ENCODE measurements around the gene CLRN3.

The CLRN3 gene

GRCh38 chr10:127916826-127917225, 24.1 kb upstream of the CLRN3 start:
- 96 to 97% methylated on average over 7 to 9 of the region's 9 CpGs for WGBS, 2 experiments (ENCODE audit: insufficient coverage in 2 of 2)
- Histone ChIP-seq H3K36me3 (ENCODE audit: control insufficient read depth, insufficient read depth, low read length) (no peaks in the 10 kb centered on the region), H3K4me3 (ENCODE audit: extremely low read depth, insufficient read depth, low read length, poor library complexity, severe bottlenecking) (no peak overlapping the region), H3K9me3 (ENCODE audit: control insufficient read depth, low read length) (no peaks in the 10 kb centered on the region), H3K27ac (ENCODE audit: low read depth, low read length, severe bottlenecking) (no peak overlapping the region), H3K4me1 (ENCODE audit: control insufficient read depth, insufficient read depth, low read length, poor library complexity, severe bottlenecking) (peaks cover 19% of the 10 kb centered on the region)

DNA sequence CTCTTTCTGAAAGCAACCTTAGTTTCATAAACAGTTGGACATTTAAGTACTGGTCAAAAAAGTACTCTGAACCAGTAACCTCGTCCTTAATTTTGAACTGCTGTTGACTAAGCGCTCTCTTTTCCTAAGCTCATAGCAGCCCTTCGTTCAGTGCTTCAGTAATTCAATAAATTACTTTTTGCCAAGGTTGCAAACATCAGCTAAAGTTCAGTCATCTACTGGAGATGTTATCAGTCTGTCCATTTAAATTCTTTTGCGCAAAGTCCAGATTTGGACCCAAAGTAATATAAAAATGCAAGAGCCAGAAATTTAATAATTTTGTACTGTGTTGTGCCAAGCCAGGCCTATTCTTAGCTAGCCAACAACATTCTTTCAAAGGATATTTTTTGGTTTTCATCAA, 22.6 kb upstream of the CLRN3 start:
- WGBS, 2 experiments (ENCODE audit: insufficient coverage in 2 of 2) = 93 to 94% methylated on average over 3 to 4 of the region's 4 CpGs
- Histone ChIP-seq H3K9me3 (ENCODE audit: control insufficient read depth, low read length) (no peaks in the 10 kb centered on the region), H3K36me3 (ENCODE audit: control insufficient read depth, insufficient read depth, low read length) (no peaks in the 10 kb centered on the region)

DNA sequence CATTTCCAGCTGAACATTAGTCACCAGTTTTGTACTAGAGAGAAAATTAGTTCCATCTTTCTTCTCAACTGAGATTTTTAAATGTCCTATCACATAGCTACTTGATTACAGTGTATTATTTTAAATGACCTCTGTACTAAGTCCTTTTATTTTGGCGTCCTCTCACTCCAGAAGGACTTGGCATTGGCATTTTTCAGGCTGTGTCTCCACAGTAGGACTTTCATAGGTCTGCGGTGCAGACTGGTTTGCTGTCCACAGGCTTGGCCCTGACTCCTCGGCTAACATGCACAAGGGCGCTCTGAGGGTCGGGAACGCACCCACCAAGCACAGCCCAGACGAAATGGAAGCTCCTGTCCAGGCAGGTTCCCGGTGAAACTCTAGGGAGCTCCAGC, 20.6 kb upstream of the CLRN3 start:
- no peaks in the 10 kb centered on the region for H3K9me3 ChIP-seq (ENCODE audit: control insufficient read depth, low read length)
- 91 to 97% methylated on average over 8 of the region's 8 CpGs for WGBS, 2 experiments (ENCODE audit: insufficient coverage in 2 of 2)
- H3K4me1 ChIP-seq (ENCODE audit: control insufficient read depth, insufficient read depth, low read length, poor library complexity, severe bottlenecking) = peaks cover 19% of the 10 kb centered on the region
- H3K27ac ChIP-seq (ENCODE audit: low read depth, low read length, severe bottlenecking) = no peak overlapping the region
- H3K36me3 ChIP-seq (ENCODE audit: control insufficient read depth, insufficient read depth, low read length) = no peaks in the 10 kb centered on the region
- H3K4me3 ChIP-seq (ENCODE audit: extremely low read depth, insufficient read depth, low read length, poor library complexity, severe bottlenecking) = no peak overlapping the region

More for the DNA sequence above, 22.6 kb upstream of the CLRN3 start:
- Histone ChIP-seq H3K4me1 (ENCODE audit: control insufficient read depth, insufficient read depth, low read length, poor library complexity, severe bottlenecking) (peaks cover 15% of the 10 kb centered on the region), H3K4me3 (ENCODE audit: extremely low read depth, insufficient read depth, low read length, poor library complexity, severe bottlenecking) (no peak overlapping the region), H3K27ac (ENCODE audit: low read depth, low read length, severe bottlenecking) (no peak overlapping the region)

DNA sequence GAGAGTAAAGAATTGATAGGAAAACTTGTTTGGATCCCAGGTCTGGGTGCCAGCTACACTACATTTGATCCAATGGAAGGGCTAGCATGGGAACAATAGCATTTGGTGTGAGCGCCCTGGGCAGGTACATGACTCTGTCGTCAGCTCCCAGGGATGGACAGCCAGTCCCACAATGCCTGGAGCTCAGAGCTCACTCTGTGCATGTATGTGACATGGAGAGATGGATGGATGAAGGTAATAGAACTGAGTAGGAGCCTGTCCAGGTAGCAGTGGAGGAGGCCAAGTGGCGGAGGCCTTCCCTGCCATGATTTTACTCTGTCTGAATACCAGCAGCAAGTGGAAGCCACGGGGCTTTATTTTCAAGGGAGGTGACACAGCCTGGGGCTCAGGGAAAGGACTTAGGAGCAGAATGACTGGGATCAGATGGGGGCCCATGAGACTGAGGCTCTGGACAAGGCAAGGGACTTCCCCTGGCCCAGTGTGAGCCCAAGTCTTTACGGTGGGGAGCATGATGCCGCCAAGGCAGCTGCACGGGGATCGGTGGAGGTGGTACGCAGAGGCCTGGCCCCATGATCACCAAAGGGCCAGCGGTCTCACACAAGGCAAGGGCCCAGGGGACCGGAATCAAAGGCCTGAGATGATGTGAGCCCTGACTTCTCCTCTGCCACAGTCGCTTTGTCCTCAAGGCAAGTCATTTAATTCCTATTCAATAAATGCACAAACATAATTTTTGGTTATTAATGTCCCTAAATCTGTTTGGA, 20.0 kb upstream of the CLRN3 start:
- no peaks in the 10 kb centered on the region for H3K36me3 ChIP-seq (ENCODE audit: control insufficient read depth, insufficient read depth, low read length)
- no peaks in the 10 kb centered on the region for H3K9me3 ChIP-seq (ENCODE audit: control insufficient read depth, low read length)
- H3K4me1 ChIP-seq (ENCODE audit: control insufficient read depth, insufficient read depth, low read length, poor library complexity, severe bottlenecking) = peaks cover 19% of the 10 kb centered on the region
- WGBS, 2 experiments (ENCODE audit: insufficient coverage in 2 of 2) = 92 to 100% methylated on average over 9 to 11 of the region's 12 CpGs
- H3K4me3 ChIP-seq (ENCODE audit: extremely low read depth, insufficient read depth, low read length, poor library complexity, severe bottlenecking) = no peak overlapping the region
- H3K27ac ChIP-seq (ENCODE audit: low read depth, low read length, severe bottlenecking) = no peak overlapping the region

DNA sequence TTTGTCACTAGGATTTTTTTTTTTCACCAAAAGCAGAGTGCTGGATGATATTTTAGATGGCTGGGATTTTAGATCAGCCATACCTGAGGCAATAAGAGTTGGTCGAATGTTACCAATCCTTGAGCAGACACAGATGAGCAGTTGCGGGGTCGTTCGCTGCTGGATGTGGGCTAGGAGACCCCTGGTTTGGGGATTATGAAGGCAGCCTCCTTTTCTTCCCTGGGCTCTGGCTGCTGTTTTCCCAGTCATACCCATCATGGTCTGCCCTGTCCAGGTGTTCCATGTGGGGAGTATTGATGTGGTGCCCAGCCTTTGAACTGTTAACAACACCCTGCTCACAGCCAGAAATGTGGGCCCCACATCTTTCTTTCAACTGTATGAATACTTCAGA, 19.1 kb upstream of the CLRN3 start:
- Histone ChIP-seq H3K4me3 (ENCODE audit: extremely low read depth, insufficient read depth, low read length, poor library complexity, severe bottlenecking) (no peak overlapping the region), H3K4me1 (ENCODE audit: control insufficient read depth, insufficient read depth, low read length, poor library complexity, severe bottlenecking) (peaks cover 19% of the 10 kb centered on the region), H3K9me3 (ENCODE audit: control insufficient read depth, low read length) (no peaks in the 10 kb centered on the region), H3K27ac (ENCODE audit: low read depth, low read length, severe bottlenecking) (no peak overlapping the region), H3K36me3 (ENCODE audit: control insufficient read depth, insufficient read depth, low read length) (no peaks in the 10 kb centered on the region)
- 100% methylated on average over 1 to 2 of the region's 4 CpGs for WGBS, 2 experiments (ENCODE audit: insufficient coverage in 2 of 2)

GRCh38 chr10:127911218-127911866, 18.6 kb upstream of the CLRN3 start:
- Histone ChIP-seq H3K4me1 (ENCODE audit: control insufficient read depth, insufficient read depth, low read length, poor library complexity, severe bottlenecking) (peaks cover 19% of the 10 kb centered on the region), H3K36me3 (ENCODE audit: control insufficient read depth, insufficient read depth, low read length) (no peaks in the 10 kb centered on the region), H3K4me3 (ENCODE audit: extremely low read depth, insufficient read depth, low read length, poor library complexity, severe bottlenecking) (no peak overlapping the region), H3K27ac (ENCODE audit: low read depth, low read length, severe bottlenecking) (no peak overlapping the region), H3K9me3 (ENCODE audit: control insufficient read depth, low read length) (no peaks in the 10 kb centered on the region)
- WGBS, 2 experiments (ENCODE audit: insufficient coverage in 2 of 2) = 90 to 91% methylated on average over 6 to 8 of the region's 10 CpGs

- peaks cover 19% of the 10 kb centered on the region for H3K4me1 ChIP-seq (ENCODE audit: control insufficient read depth, insufficient read depth, low read length, poor library complexity, severe bottlenecking)
- H3K27ac ChIP-seq (ENCODE audit: low read depth, low read length, severe bottlenecking) = no peak overlapping the region
- no CpG with 5 or more reads among the region's 2 CpGs for WGBS, 2 experiments (ENCODE audit: insufficient coverage in 2 of 2)
- no peaks in the 10 kb centered on the region for H3K9me3 ChIP-seq (ENCODE audit: control insufficient read depth, low read length)
- no peaks in the 10 kb centered on the region for H3K36me3 ChIP-seq (ENCODE audit: control insufficient read depth, insufficient read depth, low read length)
- H3K4me3 ChIP-seq (ENCODE audit: extremely low read depth, insufficient read depth, low read length, poor library complexity, severe bottlenecking) = no peak overlapping the region
Measured at GRCh38 chr10:127910464-127910770, 17.7 kb upstream of the CLRN3 start.

DNA sequence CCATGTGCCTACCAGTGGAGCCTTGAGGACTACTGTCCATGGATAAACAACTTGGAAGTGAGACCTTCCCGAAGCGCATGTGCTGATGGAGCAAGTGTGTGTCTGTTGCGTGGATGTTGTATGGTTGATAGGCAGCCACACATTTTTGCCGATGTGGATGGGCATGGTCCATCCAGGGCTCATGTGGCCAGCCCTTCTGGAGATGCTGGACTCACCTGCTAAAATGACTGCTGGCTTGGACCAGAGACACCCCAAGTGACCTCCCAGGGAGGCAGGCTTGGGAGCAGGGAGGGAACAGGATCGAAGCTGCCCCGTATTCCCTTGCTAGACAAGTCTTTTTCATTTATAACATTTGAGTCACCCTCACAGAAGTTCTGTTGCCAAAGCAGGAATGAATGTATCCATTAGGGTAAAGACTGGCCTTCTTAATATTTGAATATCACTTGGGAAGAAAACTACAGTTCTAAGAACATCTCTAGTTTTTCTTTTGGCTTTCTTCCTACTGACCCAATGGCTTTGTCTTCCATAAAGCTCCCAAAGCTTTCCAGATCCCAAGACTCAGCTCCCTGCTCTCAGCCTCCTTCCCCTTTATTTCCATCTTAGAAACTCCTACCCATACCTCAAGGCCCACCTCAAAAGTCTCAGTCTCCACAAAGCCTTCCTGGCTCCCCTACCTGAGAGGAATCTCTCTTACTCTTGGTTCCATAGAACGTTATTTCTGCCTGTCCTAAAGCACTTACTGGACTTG, 17.1 kb upstream of the CLRN3 start:
- Histone ChIP-seq H3K4me3 (ENCODE audit: extremely low read depth, insufficient read depth, low read length, poor library complexity, severe bottlenecking) (no peak overlapping the region), H3K4me1 (ENCODE audit: control insufficient read depth, insufficient read depth, low read length, poor library complexity, severe bottlenecking) (peaks cover 19% of the 10 kb centered on the region), H3K9me3 (ENCODE audit: control insufficient read depth, low read length) (no peaks in the 10 kb centered on the region), H3K27ac (ENCODE audit: low read depth, low read length, severe bottlenecking) (no peak overlapping the region), H3K36me3 (ENCODE audit: control insufficient read depth, insufficient read depth, low read length) (no peaks in the 10 kb centered on the region)
- 86 to 91% methylated on average over 3 to 5 of the region's 7 CpGs for WGBS, 2 experiments (ENCODE audit: insufficient coverage in 2 of 2)

GRCh38 chr10:127908959-127909267, 16.2 kb upstream of the CLRN3 start:
- no peaks in the 10 kb centered on the region for H3K36me3 ChIP-seq (ENCODE audit: control insufficient read depth, insufficient read depth, low read length)
- H3K9me3 ChIP-seq (ENCODE audit: control insufficient read depth, low read length) = no peaks in the 10 kb centered on the region
- no peak overlapping the region for H3K4me3 ChIP-seq (ENCODE audit: extremely low read depth, insufficient read depth, low read length, poor library complexity, severe bottlenecking)
- H3K27ac ChIP-seq (ENCODE audit: low read depth, low read length, severe bottlenecking) = peak overlapping the region; percentile 33
- peaks cover 11% of the 10 kb centered on the region for H3K4me1 ChIP-seq (ENCODE audit: control insufficient read depth, insufficient read depth, low read length, poor library complexity, severe bottlenecking)
- 98% methylated on average over 5 to 6 of the region's 8 CpGs for WGBS, 2 experiments (ENCODE audit: insufficient coverage in 2 of 2)

GRCh38 chr10:127908106-127908958, 15.6 kb upstream of the CLRN3 start:
- peak overlapping the region; percentile 62 for H3K4me3 ChIP-seq (ENCODE audit: extremely low read depth, insufficient read depth, low read length, poor library complexity, severe bottlenecking)

More at GRCh38 chr10:127908106-127908958, 15.6 kb upstream of the CLRN3 start:
- peaks cover 11% of the 10 kb centered on the region for H3K4me1 ChIP-seq (ENCODE audit: control insufficient read depth, insufficient read depth, low read length, poor library complexity, severe bottlenecking)
- H3K9me3 ChIP-seq (ENCODE audit: control insufficient read depth, low read length) = no peaks in the 10 kb centered on the region
- H3K27ac ChIP-seq (ENCODE audit: low read depth, low read length, severe bottlenecking) = no peak overlapping the region
- WGBS, 2 experiments (ENCODE audit: insufficient coverage in 2 of 2) = 89 to 90% methylated on average over 7 to 8 of the region's 13 CpGs
- H3K36me3 ChIP-seq (ENCODE audit: control insufficient read depth, insufficient read depth, low read length) = no peaks in the 10 kb centered on the region

Measured in mesodermal cell (in vitro differentiated cells).